Stimulated activated CD4-positive, alpha-beta T cell treated with anti-CD3 and anti-CD28 coated beads, Interleukin-12 subunit alpha, Interleukin-12 subunit beta, amount 100 ng/mL, for 24 hours (primary cell): Measurements from ENCODE around the gene EOMES.
"Not testable (repeated sequence)": the region's sequence is repeated elsewhere in the genome, so short reads cannot be mapped to it uniquely, and the experiment has no call there.

ENCODE experiments used
- DNase-seq, 2 experiments: peaks; one replicate each; pipeline ENCODE4 v3.0.0-alpha.2; 2020; ENCODE audit warnings: low read depth in 2 of 2

EOMES gene

DNA sequence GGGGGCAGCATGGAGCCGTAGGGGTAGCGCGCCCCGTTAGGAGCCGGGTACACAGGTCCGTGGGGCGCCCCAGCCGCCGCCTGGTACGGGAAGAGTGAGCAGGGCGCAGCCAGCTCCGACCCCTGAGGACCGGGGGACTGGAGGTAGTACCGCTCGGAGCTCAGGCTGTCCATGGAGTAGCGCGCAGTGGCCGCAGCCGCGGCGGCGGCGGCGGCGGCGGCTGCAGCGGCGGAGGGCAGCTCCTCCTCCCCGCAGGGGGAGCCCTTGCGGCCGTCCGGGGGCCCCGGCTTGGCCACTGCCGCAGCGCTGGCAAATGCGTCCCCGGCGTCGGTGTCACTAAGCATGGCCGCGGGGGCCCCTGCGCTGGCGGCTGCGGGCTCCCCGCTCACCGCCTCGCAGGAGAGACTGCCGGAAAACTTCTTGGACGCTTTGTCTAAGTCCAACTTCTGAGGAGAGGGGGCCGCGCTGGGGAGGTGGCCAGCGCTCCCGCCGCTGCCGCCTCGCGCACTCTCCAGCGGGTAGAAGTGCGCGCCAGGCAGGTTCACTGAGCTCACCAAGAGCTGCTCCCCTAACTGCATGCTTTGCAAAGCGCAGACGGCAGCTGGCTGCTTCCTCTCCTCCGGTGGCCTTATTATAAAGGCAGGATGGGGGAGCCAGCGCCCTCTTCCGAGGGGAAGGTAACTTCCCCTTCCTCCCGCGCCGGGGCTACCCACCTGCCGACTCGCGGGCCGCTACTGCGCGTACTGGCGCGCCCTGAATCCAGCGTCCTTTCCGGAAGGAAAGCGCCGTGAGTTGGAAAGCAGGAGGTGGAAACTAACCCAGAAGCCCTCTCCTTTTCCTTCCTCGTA is at the start of gene EOMES:
Gene EOMES (minus strand): TSS at position 607 of the 848 bp plus-strand sequence. CDS start 29 bp downstream, at position 578.
- peak in 1 of 2 experiments; percentile 51 for DNase-seq

- DNase-seq: not testable (repeated sequence)
Measured at GRCh38 chr3:27770384-27770783, 48.3 kb upstream of the EOMES start.

DNA sequence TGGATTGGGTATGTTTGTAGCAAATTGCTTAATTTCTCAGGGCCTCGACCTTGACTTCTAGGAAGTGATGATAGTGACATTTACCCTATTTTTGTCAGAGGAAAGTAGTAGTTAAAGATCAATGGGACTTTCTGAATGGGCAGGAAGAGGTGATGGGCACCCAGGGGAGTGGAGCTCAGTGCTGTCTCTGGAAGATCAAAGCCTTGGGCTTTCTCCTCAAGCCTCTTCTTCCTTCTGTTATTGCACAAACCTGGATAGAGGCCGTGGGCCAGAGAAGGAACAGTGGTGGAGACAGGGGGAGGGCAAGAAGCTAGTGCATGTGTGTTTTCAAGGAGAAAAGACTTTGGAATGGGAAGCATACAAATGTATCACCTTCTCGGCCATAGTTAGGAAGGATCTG is 44.9 kb upstream of the EOMES start:
- no peak for DNase-seq

DNA sequence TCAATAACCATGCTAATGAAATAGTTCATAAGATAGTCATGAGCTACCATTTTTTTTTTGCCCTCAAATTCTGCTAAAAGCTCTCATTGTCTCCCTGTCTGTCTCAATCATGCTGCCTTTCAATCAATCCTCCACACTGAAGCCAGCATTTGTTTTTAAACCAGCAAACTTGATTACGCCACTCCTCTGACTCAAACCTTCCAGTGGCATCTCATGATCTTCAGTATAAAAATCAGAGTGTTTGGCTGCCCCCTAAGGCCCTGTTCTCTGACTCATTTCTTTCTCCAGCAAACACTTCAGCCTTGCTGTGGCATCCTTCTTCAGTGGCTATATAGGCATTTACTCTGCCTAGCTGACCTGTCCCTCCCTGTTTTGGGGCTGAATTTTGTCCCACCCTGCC is 36.0 kb upstream of the EOMES start:
- no peak for DNase-seq

GRCh38 chr3:27756877-27757276 is 34.8 kb upstream of the EOMES start:
- no peak for DNase-seq

- DNase-seq: no peak
Measured at GRCh38 chr3:27752926-27753325, 30.8 kb upstream of the EOMES start.

DNA sequence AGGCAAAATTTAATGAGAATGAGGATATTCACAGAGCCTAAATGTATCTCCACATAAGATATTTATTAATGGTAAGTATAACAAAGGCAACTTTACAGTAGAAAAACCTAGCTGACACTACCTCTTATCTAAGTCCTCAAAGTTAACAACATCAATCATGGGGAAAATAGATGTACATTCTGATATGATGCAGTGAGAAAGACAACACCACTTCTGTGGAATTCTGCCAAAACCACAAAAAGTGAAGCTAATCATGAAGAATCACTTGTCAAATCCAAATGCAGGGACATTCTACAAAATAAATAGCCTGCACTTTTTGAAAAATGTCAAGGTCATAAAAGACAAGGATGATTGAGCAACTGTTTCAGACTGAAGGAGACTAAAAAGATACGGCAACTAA is 27.5 kb upstream of the EOMES start:
- no peak for DNase-seq

GRCh38 chr3:27746838-27747237 is 24.7 kb upstream of the EOMES start:
- DNase-seq: no peak

DNA sequence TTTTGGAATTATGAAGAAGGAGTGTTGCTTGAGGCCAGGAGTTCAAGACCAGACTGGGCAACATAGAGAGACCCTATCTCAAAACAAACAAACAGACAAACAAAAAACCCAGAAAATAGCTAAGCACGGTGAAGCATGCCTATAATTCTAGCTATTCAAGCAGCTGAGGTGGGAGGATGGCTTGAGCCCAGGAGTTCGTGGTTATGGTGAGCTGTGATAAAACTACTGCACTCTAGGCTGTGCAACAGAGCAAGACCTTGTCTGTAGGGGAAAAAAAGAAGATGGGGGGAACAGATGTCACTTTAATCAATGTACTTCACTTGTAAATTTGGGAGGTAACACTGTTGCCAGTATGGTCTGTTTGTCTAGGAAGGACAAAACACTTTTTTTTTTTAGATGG is 18.7 kb upstream of the EOMES start:
- DNase-seq: no peak

- no peak for DNase-seq
Measured at GRCh38 chr3:27737091-27737490, 15.0 kb upstream of the EOMES start.

DNA sequence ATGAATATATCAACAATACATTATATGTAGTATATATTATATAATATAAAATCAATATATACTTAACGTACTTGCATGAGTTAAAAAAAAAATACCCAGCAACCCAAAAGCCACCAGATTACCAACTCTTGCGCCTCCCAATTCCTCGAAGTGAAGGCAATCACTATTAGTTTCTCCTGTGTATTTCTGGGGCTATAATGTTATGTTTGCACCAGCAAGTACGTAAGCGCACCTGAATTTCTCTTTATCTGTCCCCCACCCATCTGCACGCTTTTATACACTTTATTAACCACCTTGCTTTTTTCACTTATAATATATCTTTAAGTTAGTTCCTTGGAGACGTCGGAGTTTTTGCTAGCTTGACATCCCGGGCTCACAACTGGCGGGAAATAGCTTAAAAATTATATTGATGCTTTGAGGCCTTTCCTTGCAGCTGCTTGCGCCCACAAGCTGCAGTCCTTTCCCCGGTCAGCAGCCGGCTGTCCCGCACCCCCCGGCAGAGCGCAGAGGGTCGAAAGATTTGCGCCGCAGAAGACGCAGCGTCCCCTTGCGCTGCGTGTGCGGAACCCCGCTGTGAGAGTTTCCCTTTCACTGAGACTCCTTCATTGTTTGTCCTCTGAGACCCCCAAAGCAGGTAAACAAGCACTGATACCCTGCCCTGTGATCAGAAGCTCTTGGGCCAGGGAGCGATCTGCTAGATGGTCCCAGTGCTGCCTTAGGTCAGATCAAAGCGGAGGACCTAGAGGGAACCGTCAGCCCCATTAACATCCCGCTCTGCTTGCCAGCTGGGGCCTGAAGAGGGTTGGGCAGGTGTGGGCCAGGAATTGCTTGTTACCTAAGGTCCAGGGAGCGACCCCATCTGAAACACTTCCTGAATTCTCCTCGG is 8.9 kb upstream of the EOMES start:
- DNase-seq: no peak

- no peak for DNase-seq
Measured at GRCh38 chr3:27729748-27730611, 7.9 kb upstream of the EOMES start.

DNA sequence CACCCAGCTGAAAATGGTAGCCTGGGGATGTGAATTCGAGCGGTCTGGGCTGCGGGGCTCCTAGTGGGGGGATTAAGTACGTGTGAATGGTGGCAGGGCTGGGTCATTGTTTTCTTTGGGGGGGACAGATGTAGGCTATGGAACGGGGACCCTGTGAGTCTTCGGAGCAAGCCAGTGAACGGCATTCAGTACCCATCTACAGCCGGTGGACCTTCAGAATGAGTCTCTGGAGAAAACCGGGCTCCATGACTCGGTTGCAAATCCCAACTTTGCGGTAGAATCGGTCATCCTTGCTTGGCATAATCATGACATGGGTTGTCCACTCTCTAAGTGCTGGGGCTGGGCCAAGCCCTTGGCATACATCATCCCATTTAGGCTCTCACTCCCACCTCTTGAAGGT is 7.2 kb upstream of the EOMES start:
- no peak for DNase-seq

DNA sequence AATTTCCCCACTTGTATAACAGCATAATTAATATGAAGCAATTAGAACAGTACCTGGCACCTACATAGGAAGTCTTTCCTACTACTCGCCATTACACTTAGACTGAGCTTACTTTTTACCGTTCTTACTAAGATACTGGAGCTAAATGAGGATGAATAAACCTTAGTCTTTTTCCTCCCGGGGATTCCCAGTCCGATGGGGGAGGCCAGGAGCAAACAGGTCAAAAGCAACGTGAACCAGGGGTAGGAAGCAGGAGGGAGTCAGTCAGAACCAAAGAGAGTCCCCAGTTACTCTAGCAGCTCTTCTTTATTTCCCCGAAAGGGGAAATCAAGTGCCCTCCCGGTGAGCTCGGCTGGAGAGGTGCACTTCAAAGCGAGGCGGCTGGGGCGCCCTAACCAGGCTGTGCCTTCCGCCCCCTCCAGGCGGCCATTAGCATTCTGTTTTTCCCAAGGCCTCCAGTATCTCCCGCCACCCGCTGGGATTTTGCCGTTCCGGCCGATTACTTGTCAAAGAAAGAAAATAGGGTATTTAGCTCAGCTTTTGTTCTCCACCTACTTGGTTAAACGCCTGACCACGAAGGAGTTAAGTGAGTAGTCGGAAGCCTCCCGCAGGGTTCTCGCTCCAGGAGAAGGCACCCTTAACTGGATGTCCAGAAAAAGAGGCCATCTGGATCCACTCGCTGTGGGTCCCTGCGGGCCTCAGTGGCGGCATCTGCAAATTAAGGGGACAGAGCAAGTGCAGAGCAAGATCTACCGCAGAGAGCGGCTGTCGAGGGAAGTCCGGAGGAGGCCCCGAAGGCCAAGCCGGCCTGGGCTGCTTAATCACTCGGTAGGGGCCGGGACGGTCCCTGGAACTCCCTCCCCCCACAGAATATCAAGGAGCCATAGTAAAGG is 6.3 kb upstream of the EOMES start:
- no peak for DNase-seq

- DNase-seq: no peak
Measured at GRCh38 chr3:27726240-27726639, 4.1 kb upstream of the EOMES start.

DNA sequence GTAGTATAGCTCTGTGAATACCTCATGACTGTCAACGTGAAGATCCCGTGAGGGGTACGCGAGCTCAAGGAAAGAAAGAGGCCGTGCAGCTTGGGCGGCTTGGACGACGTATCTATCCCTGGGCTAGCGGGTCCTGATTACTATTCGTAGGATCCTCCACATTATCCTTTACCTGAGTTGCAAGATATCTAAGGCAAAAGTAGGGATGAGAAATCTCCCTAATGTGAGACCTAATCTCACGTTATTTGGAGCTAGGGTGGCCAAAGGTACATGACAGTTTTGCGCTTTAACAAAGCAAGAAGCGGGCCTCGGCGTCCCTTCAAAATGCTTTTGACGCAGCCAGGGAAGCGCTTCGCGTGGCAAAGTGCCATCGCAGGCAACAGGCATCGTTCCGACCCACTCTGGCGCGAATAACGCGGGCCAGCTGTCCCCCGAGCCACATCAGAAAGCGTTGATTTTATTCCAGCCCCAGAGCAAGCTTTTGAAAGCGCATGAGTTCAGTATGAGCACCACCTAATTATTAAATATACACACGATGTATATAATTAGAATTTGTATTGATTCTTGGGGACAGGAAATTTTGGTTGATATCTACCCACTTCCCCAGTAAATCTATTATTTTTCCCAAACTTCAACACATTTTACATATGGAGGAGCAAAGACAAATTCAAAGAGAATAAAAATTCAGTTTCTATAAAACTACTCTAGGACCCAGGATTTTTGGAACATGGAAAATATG is 2.5 kb upstream of the EOMES start:
- DNase-seq: no peak

DNA sequence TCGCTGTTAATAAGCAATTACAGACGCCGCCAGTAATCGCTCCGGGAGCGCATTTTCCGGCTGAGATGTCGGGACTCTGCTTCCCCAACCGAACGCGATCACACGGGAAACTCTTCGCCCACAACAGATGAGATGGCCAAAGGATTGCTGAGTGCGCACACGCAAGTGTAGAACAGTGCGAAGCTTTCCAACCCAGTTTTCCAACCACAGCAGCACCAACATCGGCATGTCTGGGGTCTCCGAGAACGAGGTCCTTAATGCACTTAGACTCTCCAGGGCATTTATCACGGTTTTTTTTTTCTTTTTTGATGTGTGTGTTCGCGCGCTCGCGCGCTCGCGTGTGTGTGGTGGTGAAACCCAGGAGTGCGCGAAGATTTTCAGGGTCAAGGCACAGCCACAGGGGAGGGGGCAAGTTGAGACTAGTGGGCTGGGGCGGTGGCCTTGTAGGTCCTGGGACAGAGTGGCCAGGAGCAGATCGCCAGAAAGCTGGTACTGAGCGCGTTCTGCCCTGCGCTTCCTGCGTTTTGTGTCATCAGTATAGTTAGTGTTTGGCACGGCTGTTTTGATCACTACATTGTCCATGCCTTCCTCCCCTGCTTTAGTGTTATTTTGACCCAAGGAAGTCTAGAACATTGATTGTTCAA is 1.8 kb upstream of the EOMES start:
- DNase-seq: no peak

- no peak for DNase-seq
Measured at GRCh38 chr3:27723456-27723814, 1.3 kb upstream of the EOMES start.

DNA sequence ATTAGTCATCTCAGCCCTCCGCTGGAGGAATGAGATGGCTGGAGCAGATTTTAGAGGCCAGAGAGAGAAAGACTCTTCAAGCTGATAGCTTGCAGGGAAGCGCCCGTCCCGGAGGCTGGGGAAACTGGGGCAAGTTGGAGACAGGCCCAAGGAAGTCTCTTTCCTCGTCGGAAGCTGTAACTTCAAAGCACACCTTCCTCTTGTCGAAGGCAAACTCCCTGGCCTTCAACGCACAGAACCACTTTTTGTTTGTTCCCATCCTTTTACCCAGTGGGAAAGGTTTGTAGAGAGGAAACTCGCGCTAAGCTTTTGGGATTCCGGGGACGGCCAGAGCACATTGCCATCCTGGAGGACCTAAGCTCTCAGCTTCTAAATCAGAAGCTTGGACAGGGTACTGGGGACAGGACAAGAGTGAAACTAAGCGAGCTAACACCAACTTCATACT is 900 bp upstream of the EOMES start:
- DNase-seq: no peak
